GM21737 (cell line): ENCODE measurements around the gene IL1RAP.

Source experiments
- ATAC-seq: cut with Tn5 transposase; IDR thresholded peaks from one replicate; pipeline ENCODE4 v1.9.1; 2021; ENCODE audit warnings: mild to moderate bottlenecking, moderate library complexity; ENCODE audit not compliant: unreplicated experiment

The IL1RAP gene

DNA sequence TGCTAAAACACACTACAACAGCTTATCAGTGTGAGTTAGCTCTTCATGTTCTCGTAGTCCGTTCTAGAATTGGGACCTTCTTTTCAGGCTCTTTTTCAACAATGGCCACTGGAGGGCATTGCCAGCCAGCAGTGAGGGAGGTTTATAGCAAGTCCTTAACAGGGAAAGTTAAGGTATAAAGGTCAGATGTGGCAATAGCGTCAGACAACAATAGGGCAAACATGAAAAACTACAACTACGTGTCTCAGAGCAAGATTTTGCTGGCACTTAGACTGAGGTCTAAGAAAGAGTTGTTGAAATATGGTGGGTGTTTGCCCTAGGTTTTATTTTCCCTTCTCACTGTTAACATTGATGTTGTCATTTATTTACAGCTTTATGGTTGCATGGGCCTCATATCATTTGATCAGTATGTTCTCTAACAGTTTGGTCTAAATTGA lies 187.2 kb downstream of the IL1RAP start:
- ATAC-seq = no peak

GRCh38 chr3:190706582-190706981 lies 192.7 kb downstream of the IL1RAP start:
- ATAC-seq = no peak
